Measurements from ENCODE around the gene TTC9. TPM values are rescaled to one million over a fixed set of nuclear protein-coding genes. Genes with fewer than 3 reads are reported as not detected.
A peak's percentile ranks its signal among the peaks of the same experiment; 100 is the strongest.

TTC9 gene
- total and polyA plus RNA-seq, 10 of the 15 experiments (the other 5 are each of a cell fraction or from before 2014, with no cell fraction given), result 0.87 to 15.8 (median 7.8) TPM

- no peak overlapping the region for H3K9ac ChIP-seq (ENCODE audit: control insufficient read depth, insufficient read depth, low read length)
- BruUV-seq (replicated peaks), result no TSS peak
- ChIA-PET CTCF (interaction anchor here (1.4 kb wide), 1 partner anchor 10 kb away, joined by 5 read pairs; no protein-coding TSS in a partner anchor), RAD21 (ENCODE audit: unreplicated experiment) (no interaction called here), POLR2A (interaction anchor here (1.1 kb wide), 1 partner anchor 66 kb away, joined by 4 read pairs; no protein-coding TSS in a partner anchor), SMC1A (ENCODE audit: uncharacterized antibody, unreplicated experiment) (interaction anchor here (0.7 to 1.5 kb wide), 3 partner anchors 47 to 376 kb away, joined by 3 read pairs; no protein-coding TSS in a partner anchor)
- peaks cover 9 to 13% of the 10 kb centered on the region in 2 experiments for H3K36me3 ChIP-seq (ENCODE audit: control insufficient read depth in 2 of 2, insufficient read depth in 2 of 2, low read length in 1 of 2)
- in situ Hi-C loops (cut with MboI) (no loop called here), intact Hi-C loops (cut with micrococcal nuclease; ENCODE audit: unreplicated experiment) (no loop called here)
- 0% methylated on average over 1 of the region's 1 CpG for WGBS (ENCODE audit: insufficient coverage, insufficient replicate concordance, low lambda C conversion rate, missing lambda C conversion rate)
- H2AFZ ChIP-seq (ENCODE audit: control insufficient read depth, low read depth, low read length), result no peak overlapping the region
- no peak for FAIRE-seq
- H3K4me1 ChIP-seq (ENCODE audit: control insufficient read depth, insufficient read depth, low read length), result peaks cover 16% of the 10 kb centered on the region
- ATAC-seq, result no peak
- H3K27me3 ChIP-seq (replicated peaks in 1 of 2; ENCODE audit: control insufficient read depth in 2 of 2, insufficient read depth in 2 of 2, low read length in 1 of 2), result no peaks in the 10 kb centered on the region
- TF ChIP-seq RFX5 (IDR thresholded peaks at IDR 0.05; ENCODE audit: low read depth, low read length) (no peak), IRF5 (IDR thresholded peaks at IDR 0.05; ENCODE audit: borderline replicate concordance) (no peak), CEBPB (IDR thresholded peaks at IDR 0.05; ENCODE audit: borderline replicate concordance in 1 of 2, low read depth in 2 of 2, low read length in 2 of 2) (no peak), SUZ12 (IDR thresholded peaks at IDR 0.05; ENCODE audit: unreplicated experiment) (no peak), RBBP5 (conservative IDR thresholded peaks at IDR 0.05) (no peak)
- no peaks in the 10 kb centered on the region for H4K20me1 ChIP-seq (ENCODE audit: control insufficient read depth, insufficient read depth)
- no peak for DNase-seq (ENCODE audit: low read depth, low spot score)
- no peaks in the 10 kb centered on the region for H3K9me3 ChIP-seq (replicated peaks; ENCODE audit: control insufficient read depth, insufficient read depth, low read length)
- peaks cover 37% of the 10 kb centered on the region for H3K79me2 ChIP-seq (ENCODE audit: control insufficient read depth, insufficient read depth, low read length)
- H3K27ac ChIP-seq (ENCODE audit: control insufficient read depth, insufficient read depth), result no peak overlapping the region
- H3K4me3 ChIP-seq, result peak overlapping the region; percentile 90
- peak overlapping the region; percentile 84 for H3K4me2 ChIP-seq (ENCODE audit: control insufficient read depth, insufficient read depth)
These were observed 42.4 kb upstream of the TTC9 start for GRCh38 chr14:70599345-70599744.

Data from GM12878 (cell line).